ENCODE results near the gene TNRC6B. TPM values are rescaled to one million over a fixed set of nuclear protein-coding genes. Genes with fewer than 3 reads are reported as not detected.
A peak's percentile ranks its signal among the peaks of the same experiment; 100 is the strongest.

The TNRC6B gene
- total RNA-seq, 1 experiment from 2014 or later = 58.1 TPM

- H3K27me3 Mint-ChIP-seq (ENCODE audit: low read depth) = peaks cover 2% of the 10 kb centered on the region; the same call in 1 of the 2 replicates
- peak overlapping the region; percentile 99 for H3K4me3 Mint-ChIP-seq
- H2BK5ac ChIP-seq (ENCODE audit: insufficient read length, low read length) = no peak overlapping the region
- no peak overlapping the region for H2AK5ac ChIP-seq (ENCODE audit: insufficient read length, low read length)
- peaks cover 16% of the 10 kb centered on the region for H3K23me2 ChIP-seq (ENCODE audit: insufficient read length, low read depth, low read length, poor library complexity, severe bottlenecking)
- H3K27ac ChIP-seq (ENCODE audit: insufficient read length, low read depth, low read length) = no peak overlapping the region
- WGBS (ENCODE audit: extremely low coverage, insufficient read length, low lambda C conversion rate) = no CpG with 5 or more reads among the region's 6 CpGs
- H3K4ac ChIP-seq (ENCODE audit: low read depth, low read length) = no peak overlapping the region
- no peak overlapping the region for H2AFZ ChIP-seq (ENCODE audit: low read length)
- H3K23ac ChIP-seq (ENCODE audit: insufficient read length, low read depth, low read length) = no peak overlapping the region
- no peaks in the 10 kb centered on the region for H3K4me1 ChIP-seq (ENCODE audit: insufficient read depth, low read length)
- H3K36me3 Mint-ChIP-seq (ENCODE audit: insufficient read depth in 1 of 3, low read depth in 3 of 3) = peaks cover 12 to 26% (median 20%) of the 10 kb centered on the region in 3 experiments; a peak in 6 of 7 replicates
- no peak overlapping the region for H3K18ac ChIP-seq (ENCODE audit: insufficient read length, low read depth, low read length)
- no peaks in the 10 kb centered on the region for H4K20me1 ChIP-seq (ENCODE audit: control insufficient read depth, insufficient read depth, insufficient read length)
- no peak for TF ChIP-seq CTCF (conservative IDR thresholded peaks at IDR 0.05)
- no peaks in the 10 kb centered on the region for H3K27me3 ChIP-seq (ENCODE audit: insufficient read depth, low read length)
- no peak overlapping the region for H2BK120ac ChIP-seq (ENCODE audit: low read depth, low read length, poor library complexity, severe bottlenecking)
- no peak overlapping the region for H4K8ac ChIP-seq (replicated peaks; ENCODE audit: insufficient read length, low read depth, low read length)
- H3K27ac Mint-ChIP-seq = peak overlapping the region in 1 of 3 experiments; percentile 97; a peak in 1 of 7 replicates
- no peak overlapping the region for H2BK12ac ChIP-seq (ENCODE audit: insufficient read length, low read depth, low read length)
- no peaks in the 10 kb centered on the region; a peak in 1 of 5 replicates for H3K9me3 Mint-ChIP-seq
- H3K79me1 ChIP-seq (ENCODE audit: insufficient read depth, low read depth, low read length, poor library complexity, severe bottlenecking) = peaks cover 3% of the 10 kb centered on the region
- no peaks in the 10 kb centered on the region for H3K9me3 ChIP-seq (ENCODE audit: control insufficient read depth, low read depth, low read length)
- H4K91ac ChIP-seq (ENCODE audit: insufficient read length, low read depth, low read length) = no peak overlapping the region
- H2BK20ac ChIP-seq (ENCODE audit: low read depth, low read length, poor library complexity, severe bottlenecking) = no peak overlapping the region
- H3K4me2 ChIP-seq (ENCODE audit: insufficient read depth, insufficient read length, low read length) = peak overlapping the region; percentile 98
- no peak overlapping the region for H3K14ac ChIP-seq (ENCODE audit: insufficient read depth, low read length)
- no peak overlapping the region for H3T11ph ChIP-seq (ENCODE audit: low read length)
- no peak overlapping the region for H4K5ac ChIP-seq (ENCODE audit: insufficient read length, low read depth, low read length)
- H3K79me2 ChIP-seq (ENCODE audit: insufficient read depth, low read length) = peaks cover 23% of the 10 kb centered on the region; the same call in 1 of the 2 replicates
- H3K9ac ChIP-seq (ENCODE audit: extremely low read depth, insufficient read length, low read length) = no peak overlapping the region
- peaks cover 8% of the 10 kb centered on the region in 2 experiments for H3K4me1 Mint-ChIP-seq
- no peak for DNase-seq
- no peak overlapping the region for H2BK15ac ChIP-seq (ENCODE audit: low read depth, low read length)
- no peak overlapping the region for H3K56ac ChIP-seq (ENCODE audit: insufficient read length, low read depth, low read length)
Measured at GRCh38 chr22:40345271-40345670, 167.5 kb downstream of the TNRC6B start.

Measured in H9 (cell line).